GM12878 (cell line): Measurements from ENCODE around the gene ZNF816. TPM values are rescaled to one million over a fixed set of nuclear protein-coding genes. Genes with fewer than 3 reads are reported as not detected.

Experiments
- CBFB ChIP-seq: IDR thresholded peaks from 2 replicates; pipeline ENCODE4 v1.6.1; 2016; ENCODE audit warnings: antibody characterized with exemption, low read depth
- CTCF ChIP-seq, 3 experiments: IDR thresholded peaks in 2 of 3; conservative IDR thresholded peaks in 1 of 3; 2 replicates each; pipeline ENCODE4 v1.5.1; 2011; ENCODE audit warnings: low read depth in 3 of 3, low read length in 3 of 3, mild to moderate bottlenecking in 3 of 3, control low read depth in 2 of 3, moderate library complexity in 2 of 3, inconsistent platforms in 1 of 3, mixed read lengths in 1 of 3; ENCODE audit not compliant: control insufficient read depth in 2 of 3, insufficient read depth in 1 of 3; ENCODE audit errors: extremely low read depth in 1 of 3
- ELK1 ChIP-seq: IDR thresholded peaks from 2 replicates; pipeline ENCODE4 v1.6.1; 2012; ENCODE audit warnings: low read depth, low read length, improper control_type of control experiment
- MLLT1 ChIP-seq: fragments of 450-650 bp; IDR thresholded peaks from 2 replicates; pipeline ENCODE4 v1.6.1; 2016; ENCODE audit warnings: mild to moderate bottlenecking
- MYB ChIP-seq: fragments of 150-350 bp; IDR thresholded peaks from 2 replicates; pipeline ENCODE4 v1.6.1; 2014; ENCODE audit warnings: mild to moderate bottlenecking, low read depth, low read length, borderline replicate concordance
- NKRF ChIP-seq: fragments of 450-650 bp; conservative IDR thresholded peaks from 2 replicates; pipeline ENCODE4 v1.6.1; 2017; ENCODE audit warnings: mild to moderate bottlenecking, moderate library complexity
- RELB ChIP-seq: fragments of 450-650 bp; IDR thresholded peaks from 2 replicates; pipeline ENCODE4 v1.6.1; 2017; ENCODE audit warnings: low read depth, mild to moderate bottlenecking, moderate library complexity
- REST ChIP-seq: IDR thresholded peaks from 2 replicates; pipeline ENCODE4 v1.6.1; 2012; ENCODE audit warnings: mild to moderate bottlenecking, low read depth, low read length
- TAF1 ChIP-seq: IDR thresholded peaks from 2 replicates; pipeline ENCODE4 v1.6.1; 2011; ENCODE audit warnings: mild to moderate bottlenecking, low read depth, low read length, borderline replicate concordance
- ZNF592 ChIP-seq: fragments of 450-650 bp; IDR thresholded peaks from 2 replicates; pipeline ENCODE4 v1.6.1; 2017; ENCODE audit warnings: mild to moderate bottlenecking, moderate library complexity
- polyA plus RNA-seq, 11 experiments: library from polyadenylated mRNA; depleted of rRNA in 4 of 11; unstranded in 6 of 11; stranded (reverse) in 5 of 11; fragments of >200 nt; fragmentation: Nextera tagmentation in 4 of 11; fragmentation: Illumina TruSeq in 1 of 11; extraction: Ambion mirVana in 4 of 11; extraction: Trizol in 1 of 11; gene quantifications; 1 replicate in 1 of 11; 2 replicates in 10 of 11; pipeline versions ENCODE4 v1.2.1 to v1.2.3, GENCODE V29; 2011 to 2016; ENCODE audit warnings: inconsistent platforms in 2 of 11, missing spikeins in 2 of 11, low read depth in 1 of 11
- total RNA-seq, 4 experiments: library from RNA; depleted of rRNA in 3 of 4; stranded (reverse); fragments of >200 nt in 3 of 4; fragmentation: Illumina TruSeq in 1 of 4; extraction: Trizol in 1 of 4; gene quantifications; 2 replicates each; pipeline versions ENCODE4 v1.2.1 to v1.2.3, GENCODE V29; 2013 to 2021

The ZNF816 gene
- total and polyA plus RNA-seq, 10 of the 15 experiments (the other 5 are each of a cell fraction or from before 2014, with no cell fraction given): 4.0 to 15.6 (median 7.5) TPM

- TF ChIP-seq NKRF (no peak), ZNF592 (no peak), CBFB (no peak), MYB (no peak), CTCF (IDR thresholded peaks at IDR 0.05 in 2 of 3, conservative IDR thresholded peaks at IDR 0.05 in 1 of 3; ENCODE audit: control insufficient read depth in 2 of 3, extremely low read depth in 1 of 3, insufficient read depth in 1 of 3, low read depth in 3 of 3, low read length in 3 of 3) (no peak), TAF1 (no peak), MLLT1 (no peak), REST (no peak), ELK1 (no peak), RELB (no peak)
Measured at GRCh38 chr19:52917531-52917930, 45.1 kb downstream of the ZNF816 start (continued).
